IPS-15b (cell line): ENCODE data around the gene HGD.

ENCODE experiments used
- H3K27me3 ChIP-seq: one replicate; pipeline ENCODE4 v1.6.1; 2013; ENCODE audit warnings: low read length; ENCODE audit not compliant: control insufficient read depth, insufficient read depth
- H3K36me3 ChIP-seq: one replicate; pipeline ENCODE4 v1.6.1; 2013; ENCODE audit warnings: low read length; ENCODE audit not compliant: control insufficient read depth, insufficient read depth
- H3K4me1 ChIP-seq: one replicate; pipeline ENCODE4 v1.6.1; 2013; ENCODE audit warnings: mild to moderate bottlenecking, low read length; ENCODE audit not compliant: control insufficient read depth, insufficient read depth
- H3K4me3 ChIP-seq: one replicate; pipeline ENCODE4 v1.5.1; 2013; ENCODE audit warnings: low read depth, low read length
- H3K9ac ChIP-seq: one replicate; pipeline ENCODE4 v1.6.1; 2013; ENCODE audit warnings: low read depth, mild to moderate bottlenecking, low read length
- H3K9me3 ChIP-seq: one replicate; pipeline ENCODE4 v1.6.1; 2013; ENCODE audit warnings: mild to moderate bottlenecking, low read length; ENCODE audit not compliant: control insufficient read depth, insufficient read depth

HGD gene

GRCh38 chr3:120693439-120694171 lies 11.6 kb upstream of the HGD start:
- Histone ChIP-seq H3K9ac (peak overlapping the region; percentile 9), H3K9me3 (no peaks in the 10 kb centered on the region), H3K36me3 (no peaks in the 10 kb centered on the region), H3K4me1 (peaks cover 24% of the 10 kb centered on the region), H3K27me3 (no peaks in the 10 kb centered on the region), H3K4me3 (no peak overlapping the region)

DNA sequence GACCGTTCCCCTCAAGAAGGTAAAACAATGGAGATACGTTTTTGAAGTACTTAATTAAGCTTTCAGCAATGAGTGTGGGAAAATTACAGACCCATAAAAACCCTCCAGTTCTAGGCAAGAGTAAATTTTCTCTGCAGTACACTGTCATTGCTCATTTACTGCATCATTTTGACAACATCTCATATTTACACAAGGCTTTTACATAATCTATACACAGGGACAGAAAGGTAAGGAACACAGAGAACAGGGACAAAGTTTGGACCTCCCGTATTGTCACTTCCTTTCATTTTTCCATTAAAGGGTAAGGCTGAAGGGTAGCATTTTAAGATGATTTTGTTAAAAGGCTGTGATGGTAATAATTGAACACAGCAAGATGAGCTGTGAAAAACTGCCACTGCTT lies 7.4 kb upstream of the HGD start:
- H3K4me1 ChIP-seq, result peaks cover 12% of the 10 kb centered on the region
- no peaks in the 10 kb centered on the region for H3K27me3 ChIP-seq
- H3K36me3 ChIP-seq, result no peaks in the 10 kb centered on the region
- H3K9me3 ChIP-seq, result no peaks in the 10 kb centered on the region
- no peak overlapping the region for H3K4me3 ChIP-seq
- no peak overlapping the region for H3K9ac ChIP-seq

DNA sequence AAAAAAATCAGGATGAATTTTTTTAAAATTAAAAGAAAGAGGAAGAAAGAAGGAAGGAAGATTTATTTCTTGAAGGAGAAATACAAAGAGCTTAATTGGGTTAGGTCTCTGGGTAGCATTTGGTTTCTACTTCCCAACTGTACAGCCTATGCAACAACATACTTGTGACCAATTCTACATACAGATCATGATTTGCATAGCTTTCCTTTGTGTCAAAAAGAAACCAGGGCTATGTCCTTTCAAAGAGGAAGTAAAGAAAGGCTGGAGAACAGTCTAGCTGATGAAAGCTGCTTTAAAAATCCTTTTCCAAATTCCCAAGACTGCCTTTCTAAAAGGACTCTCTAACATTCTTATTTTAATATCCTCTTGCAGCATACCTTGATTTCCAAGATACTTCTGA lies 6.1 kb upstream of the HGD start:
- Histone ChIP-seq H3K4me3 (no peak overlapping the region), H3K9ac (no peak overlapping the region), H3K9me3 (no peaks in the 10 kb centered on the region), H3K36me3 (no peaks in the 10 kb centered on the region), H3K4me1 (peaks cover 5% of the 10 kb centered on the region), H3K27me3 (no peaks in the 10 kb centered on the region)

GRCh38 chr3:120685411-120685810 lies 3.4 kb upstream of the HGD start:
- Histone ChIP-seq H3K36me3 (no peaks in the 10 kb centered on the region), H3K9me3 (no peaks in the 10 kb centered on the region), H3K4me3 (no peak overlapping the region), H3K27me3 (no peaks in the 10 kb centered on the region), H3K4me1 (peaks cover 9% of the 10 kb centered on the region), H3K9ac (no peak overlapping the region)

DNA sequence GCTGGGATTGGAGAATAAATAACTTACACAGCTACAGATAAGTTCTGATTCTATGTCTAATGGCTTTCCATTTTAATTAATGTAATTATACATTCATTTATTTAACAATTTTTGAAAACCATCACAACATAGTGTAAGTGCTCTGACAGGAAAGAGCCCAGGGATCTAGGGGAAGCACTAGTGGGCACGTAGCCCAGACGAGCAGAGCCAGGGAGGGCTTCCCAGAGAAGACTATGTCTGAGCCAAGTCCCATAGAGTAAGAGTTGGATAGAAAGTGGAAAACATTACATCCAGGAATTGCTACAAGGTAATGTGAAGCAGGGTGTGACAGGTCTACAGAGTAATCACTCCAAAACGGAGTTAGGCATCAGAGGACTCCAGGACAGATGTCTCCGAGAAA lies 2.9 kb upstream of the HGD start:
- H3K9me3 ChIP-seq, result no peaks in the 10 kb centered on the region
- no peak overlapping the region for H3K9ac ChIP-seq
- H3K4me3 ChIP-seq, result no peak overlapping the region
- peaks cover 13% of the 10 kb centered on the region for H3K4me1 ChIP-seq
- no peaks in the 10 kb centered on the region for H3K27me3 ChIP-seq
- no peaks in the 10 kb centered on the region for H3K36me3 ChIP-seq

DNA sequence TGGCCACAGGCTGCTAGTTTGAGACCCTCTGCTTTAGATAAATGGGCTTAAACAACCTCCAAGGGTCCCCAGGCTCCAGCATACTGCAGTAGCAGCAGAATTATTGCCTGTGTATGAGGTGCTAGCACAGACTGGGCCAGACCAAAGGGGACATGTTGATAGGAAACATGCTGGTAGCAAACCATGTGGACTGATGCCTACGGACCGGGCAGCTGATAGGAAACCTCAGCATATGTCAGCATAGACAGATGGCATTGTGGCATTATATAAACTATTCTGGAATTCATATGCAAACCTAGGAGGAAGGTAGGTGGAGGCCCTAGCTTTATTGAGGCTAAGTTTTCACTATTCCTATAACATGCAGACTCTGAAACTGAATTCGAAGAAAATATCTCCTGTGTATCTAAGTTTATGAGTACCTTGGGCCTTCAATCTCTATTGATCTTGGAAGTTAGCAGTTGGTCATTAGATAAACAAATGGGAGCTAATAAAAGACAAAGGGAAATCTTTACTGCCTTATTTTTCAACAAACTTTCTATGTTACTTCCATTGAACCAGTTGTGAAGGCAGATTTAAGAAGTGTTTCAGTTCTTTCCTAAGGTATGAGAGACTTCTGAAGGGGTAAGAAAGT lies 1.7 kb upstream of the HGD start:
- H3K27me3 ChIP-seq, result no peaks in the 10 kb centered on the region
- H3K9ac ChIP-seq, result no peak overlapping the region
- no peaks in the 10 kb centered on the region for H3K9me3 ChIP-seq
- H3K4me1 ChIP-seq, result peaks cover 19% of the 10 kb centered on the region
- no peaks in the 10 kb centered on the region for H3K36me3 ChIP-seq
- H3K4me3 ChIP-seq, result no peak overlapping the region

GRCh38 chr3:120683213-120683612 lies 1.2 kb upstream of the HGD start:
- H3K36me3 ChIP-seq, result no peaks in the 10 kb centered on the region
- no peaks in the 10 kb centered on the region for H3K9me3 ChIP-seq
- H3K4me3 ChIP-seq, result no peak overlapping the region
- peaks cover 25% of the 10 kb centered on the region for H3K4me1 ChIP-seq
- H3K27me3 ChIP-seq, result no peaks in the 10 kb centered on the region
- H3K9ac ChIP-seq, result no peak overlapping the region

DNA sequence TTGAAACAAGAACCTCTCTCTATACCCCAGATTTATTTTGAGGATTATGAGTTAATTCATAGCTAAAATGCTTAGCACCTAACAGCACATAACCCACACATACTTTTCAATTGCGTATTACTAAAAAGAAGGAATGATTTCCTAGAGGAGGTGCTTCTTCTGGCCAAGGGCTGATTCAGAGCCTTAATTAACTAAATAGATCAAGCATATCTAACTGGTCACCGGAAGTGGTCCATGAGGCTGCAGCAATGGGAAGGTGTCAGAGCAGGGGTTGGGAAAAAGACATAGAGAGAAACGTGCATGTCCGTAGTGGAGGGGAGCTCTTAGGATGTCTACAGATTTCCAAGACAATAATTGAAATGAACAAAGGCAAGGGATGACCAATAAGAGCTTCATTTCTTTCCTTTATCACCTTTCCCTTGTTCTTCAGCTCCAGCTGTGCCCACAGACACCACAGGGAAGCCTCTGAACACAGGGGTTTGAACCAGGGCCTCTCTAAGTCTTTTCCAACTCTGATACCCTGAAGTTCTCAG lies 467 bp downstream of the HGD start:
- H3K36me3 ChIP-seq, result no peaks in the 10 kb centered on the region
- no peak overlapping the region for H3K9ac ChIP-seq
- no peak overlapping the region for H3K4me3 ChIP-seq
- no peaks in the 10 kb centered on the region for H3K9me3 ChIP-seq
- H3K4me1 ChIP-seq, result peaks cover 35% of the 10 kb centered on the region
- H3K27me3 ChIP-seq, result no peaks in the 10 kb centered on the region

- Histone ChIP-seq H3K4me3 (no peak overlapping the region), H3K9me3 (no peaks in the 10 kb centered on the region), H3K27me3 (no peaks in the 10 kb centered on the region), H3K9ac (no peak overlapping the region), H3K36me3 (no peaks in the 10 kb centered on the region), H3K4me1 (peaks cover 40% of the 10 kb centered on the region)
Observed at GRCh38 chr3:120681018-120681417, 1.0 kb downstream of the HGD start.

DNA sequence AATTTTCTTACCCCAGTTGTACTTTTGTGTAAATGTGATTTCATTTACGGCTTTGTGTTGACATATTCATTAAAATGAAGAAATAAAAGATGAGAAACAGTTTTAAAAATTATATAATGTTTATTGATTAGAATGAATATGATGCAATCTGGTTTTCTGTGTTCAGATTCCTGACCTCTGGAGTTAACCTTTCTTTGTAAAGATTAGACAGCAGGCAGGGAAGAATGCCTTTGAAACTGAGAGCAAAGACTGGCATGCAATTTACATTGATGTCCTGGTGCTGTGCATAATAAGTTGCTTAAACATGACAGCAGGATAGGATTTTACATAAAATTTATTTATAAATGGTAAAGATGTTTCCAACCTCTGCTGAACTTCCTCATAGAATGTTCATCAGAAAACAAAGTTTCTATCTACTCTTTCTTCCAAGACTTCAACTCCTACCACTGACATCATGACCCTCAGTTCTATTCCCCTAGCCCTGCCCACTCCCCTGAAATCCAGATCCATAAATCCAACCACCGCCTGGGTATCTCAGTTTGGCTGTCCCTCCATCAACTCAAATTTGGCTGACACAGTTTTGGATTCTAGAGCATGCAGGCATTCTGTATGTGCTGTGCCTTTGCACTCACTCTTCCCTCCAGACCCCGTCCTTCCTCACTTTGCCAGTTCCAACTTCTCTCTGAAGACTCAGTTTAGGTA lies 1.7 kb downstream of the HGD start:
- H3K9me3 ChIP-seq, result no peaks in the 10 kb centered on the region
- H3K4me1 ChIP-seq, result peaks cover 40% of the 10 kb centered on the region
- no peak overlapping the region for H3K9ac ChIP-seq
- no peak overlapping the region for H3K4me3 ChIP-seq
- no peaks in the 10 kb centered on the region for H3K27me3 ChIP-seq
- no peaks in the 10 kb centered on the region for H3K36me3 ChIP-seq

DNA sequence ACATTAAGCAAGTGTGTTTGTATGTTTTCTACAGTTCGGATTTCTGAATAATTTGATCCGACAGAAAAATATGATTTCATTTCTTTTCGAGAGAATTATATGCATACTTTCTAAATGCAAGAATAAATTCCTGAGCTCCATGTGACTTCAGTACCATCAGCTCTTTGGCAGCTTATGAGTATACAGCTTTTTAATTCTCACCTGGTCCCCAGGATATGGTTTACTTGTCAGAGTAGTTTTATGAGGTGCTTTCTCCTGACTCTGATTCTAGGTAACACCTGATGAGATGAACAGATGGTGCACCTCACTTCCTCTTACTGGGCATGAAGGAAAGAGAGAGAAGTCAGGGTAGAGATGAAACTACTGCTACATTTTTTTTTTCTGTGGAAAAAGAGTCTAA lies 3.1 kb downstream of the HGD start:
- Histone ChIP-seq H3K9ac (peak overlapping the region; percentile 27), H3K4me1 (peaks cover 40% of the 10 kb centered on the region), H3K9me3 (no peaks in the 10 kb centered on the region), H3K27me3 (no peaks in the 10 kb centered on the region), H3K4me3 (no peak overlapping the region), H3K36me3 (no peaks in the 10 kb centered on the region)
